Activated T-cell treated with anti-CD3 and anti-CD28 coated beads, Interleukin-2, amount 50 U/mL, for 72 hours (primary cell): ENCODE data around the gene ADGRV1. TPM values are rescaled to one million over a fixed set of nuclear protein-coding genes. Genes with fewer than 3 reads are reported as not detected.

Experiments
- ATAC-seq, 2 donors: fragments of 150-1000 bp; cut with Tn5 transposase; replicated peaks in 1 of 2; 2 replicates each; pipeline ENCODE4 v1.10.0; 2021; ENCODE audit warnings: moderate library complexity in 2 of 2, mild to moderate bottlenecking in 1 of 2
- DNase-seq, 2 donors: peaks; one replicate each; pipeline ENCODE4 v3.0.0; 2021 to 2022; ENCODE audit warnings: mixed read lengths in 1 of 2
- H3K27ac Mint-ChIP-seq: one replicate; pipeline ENCODE4 v1.8.0; 2022; ENCODE audit warnings: mild to moderate bottlenecking, moderate library complexity, mixed read lengths
- H3K27me3 Mint-ChIP-seq: one replicate; pipeline ENCODE4 v1.8.0; 2022; ENCODE audit warnings: low read depth, mixed read lengths
- H3K36me3 Mint-ChIP-seq, 2 donors: one replicate each; pipeline ENCODE4 v1.8.0; 2022; ENCODE audit warnings: mixed read lengths in 2 of 2, mild to moderate bottlenecking in 1 of 2; ENCODE audit not compliant: insufficient read depth in 2 of 2
- H3K4me1 Mint-ChIP-seq: one replicate; pipeline ENCODE4 v1.8.0; 2022; ENCODE audit warnings: low read depth, mixed read lengths
- H3K4me3 Mint-ChIP-seq, 2 donors: one replicate each; pipeline ENCODE4 v1.8.0; 2022; ENCODE audit warnings: mild to moderate bottlenecking in 2 of 2, mixed read lengths in 2 of 2, moderate library complexity in 2 of 2
- H3K9me3 Mint-ChIP-seq, 2 donors: one replicate each; pipeline ENCODE4 v1.8.0; 2022; ENCODE audit warnings: mixed read lengths in 2 of 2
- total RNA-seq, 2 donors: library from RNA; stranded (reverse); gene quantifications; one replicate each; pipeline ENCODE4 v1.2.3, GENCODE V29; 2022

Gene ADGRV1
- total RNA-seq, 2 donors from 2014 or later = 0.12 to 0.21 TPM

GRCh38 chr5:91158011-91158410 is 599.4 kb downstream of the ADGRV1 start:
- Mint-ChIP-seq H3K9me3 (no peaks in the 10 kb centered on the region), H3K27me3 (no peaks in the 10 kb centered on the region)

GRCh38 chr5:91159647-91160046 is 601.0 kb downstream of the ADGRV1 start:
- ATAC-seq (no peak), DNase-seq (no peak)
- no peak overlapping the region for H3K4me3 Mint-ChIP-seq
- no peaks in the 10 kb centered on the region for H3K9me3 Mint-ChIP-seq
- peaks cover 31% of the 10 kb centered on the region for H3K4me1 Mint-ChIP-seq
- H3K36me3 Mint-ChIP-seq = no peaks in the 10 kb centered on the region
- H3K27ac Mint-ChIP-seq = no peak overlapping the region
- H3K27me3 Mint-ChIP-seq = no peaks in the 10 kb centered on the region

More at GRCh38 chr5:91158011-91158410, 599.4 kb downstream of the ADGRV1 start:
- no peak for DNase-seq
- no peak overlapping the region for H3K4me3 Mint-ChIP-seq
- no peak overlapping the region for H3K27ac Mint-ChIP-seq
- ATAC-seq = no peak
- H3K4me1 Mint-ChIP-seq = peaks cover 23% of the 10 kb centered on the region
- H3K36me3 Mint-ChIP-seq = no peaks in the 10 kb centered on the region

- H3K4me1 Mint-ChIP-seq = peaks cover 31% of the 10 kb centered on the region
- H3K9me3 Mint-ChIP-seq = no peaks in the 10 kb centered on the region
- DNase-seq = no peak
- H3K4me3 Mint-ChIP-seq = no peak overlapping the region
- H3K27ac Mint-ChIP-seq = no peak overlapping the region
- H3K36me3 Mint-ChIP-seq = no peaks in the 10 kb centered on the region
- ATAC-seq = no peak
- H3K27me3 Mint-ChIP-seq = no peaks in the 10 kb centered on the region
Measured at GRCh38 chr5:91160714-91161285, 602.2 kb downstream of the ADGRV1 start.

DNA sequence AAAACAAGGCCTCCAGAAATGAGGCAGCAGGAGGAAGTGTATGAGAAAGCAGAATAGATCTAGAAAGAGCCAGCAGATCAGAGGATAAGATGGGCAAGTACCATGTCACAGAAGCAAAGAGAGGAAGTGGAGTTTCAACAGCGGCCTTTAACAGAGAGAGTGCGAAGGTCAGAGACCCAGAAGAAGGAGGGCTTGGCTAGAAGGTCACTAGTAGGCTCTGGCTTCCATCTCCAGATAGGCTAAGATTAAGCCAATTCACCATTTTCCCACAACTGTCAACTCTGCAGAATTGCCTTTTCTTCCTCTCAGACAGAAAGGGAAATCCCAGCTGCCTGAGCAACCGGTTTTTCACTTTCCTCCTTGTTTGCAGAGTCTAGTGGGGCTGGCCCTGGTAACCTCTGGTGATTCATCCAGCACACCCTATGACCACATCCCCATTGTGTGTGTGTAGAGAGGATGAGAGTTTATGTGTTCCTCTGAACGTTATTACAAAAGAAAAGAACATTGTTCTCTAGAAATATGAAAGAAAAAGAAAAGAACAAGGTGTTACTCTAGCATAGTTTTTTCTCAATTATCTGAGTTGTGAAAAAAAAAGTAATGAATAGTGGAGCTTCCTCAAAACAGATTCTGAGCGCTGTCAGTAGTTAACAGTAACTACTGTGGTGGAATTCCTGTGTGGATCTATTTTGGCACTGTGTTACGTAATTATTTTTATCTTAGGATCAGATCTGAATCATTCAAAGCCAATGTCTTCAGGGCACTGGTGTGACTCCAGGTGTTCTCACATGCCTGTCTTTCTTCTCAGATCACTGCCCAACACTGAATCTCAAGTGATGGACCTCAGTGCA is 604.2 kb downstream of the ADGRV1 start:
- ATAC-seq (peak; percentile 99), DNase-seq (peak; percentile 74 to 82)
- Mint-ChIP-seq H3K27me3 (no peaks in the 10 kb centered on the region), H3K36me3 (no peaks in the 10 kb centered on the region), H3K4me3 (peak overlapping the region; percentile 38 to 54), H3K4me1 (peaks cover 42% of the 10 kb centered on the region), H3K27ac (peak overlapping the region; percentile 15), H3K9me3 (no peaks in the 10 kb centered on the region)

GRCh38 chr5:91164424-91164823 is 605.8 kb downstream of the ADGRV1 start:
- peaks cover 46% of the 10 kb centered on the region for H3K4me1 Mint-ChIP-seq
- H3K27me3 Mint-ChIP-seq = no peaks in the 10 kb centered on the region
- no peak for DNase-seq
- H3K9me3 Mint-ChIP-seq = no peaks in the 10 kb centered on the region
- H3K27ac Mint-ChIP-seq = no peak overlapping the region
- ATAC-seq = no peak
- H3K36me3 Mint-ChIP-seq = no peaks in the 10 kb centered on the region
- no peak overlapping the region for H3K4me3 Mint-ChIP-seq

DNA sequence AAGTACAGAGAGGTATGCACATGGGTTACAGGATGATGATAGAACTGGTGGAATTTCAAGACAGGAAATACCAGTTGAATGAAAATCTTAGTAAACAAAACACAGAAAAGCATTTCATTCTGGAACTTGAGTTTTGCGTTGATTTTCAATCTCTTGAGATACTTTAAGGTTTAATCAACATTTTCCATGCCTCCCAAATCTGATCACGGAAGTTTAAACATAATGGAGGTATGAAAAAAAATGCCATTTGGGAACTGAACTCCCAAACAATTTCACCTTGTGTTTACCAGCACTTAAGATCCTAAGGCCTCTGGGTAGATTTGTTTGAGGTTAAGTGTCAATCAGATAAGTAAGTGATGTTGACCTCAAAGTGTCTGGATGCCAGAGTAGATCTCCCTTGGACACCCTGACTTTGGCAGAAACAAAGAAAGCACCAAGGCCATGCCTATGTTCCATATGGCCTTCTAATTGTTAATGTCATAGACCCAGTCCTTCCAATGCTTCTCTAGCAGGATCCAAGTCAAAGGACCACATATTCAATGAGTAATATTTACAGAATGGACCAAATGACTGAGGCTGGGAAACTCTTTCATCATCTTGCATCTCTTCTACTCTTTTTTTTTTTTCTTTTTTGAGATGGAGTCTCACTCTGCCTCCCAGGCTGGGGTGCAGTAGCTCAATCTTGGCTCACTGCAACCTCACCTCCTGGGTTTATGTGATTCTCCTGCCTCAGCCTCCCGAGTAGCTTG is 607.6 kb downstream of the ADGRV1 start:
- H3K9me3 Mint-ChIP-seq = no peaks in the 10 kb centered on the region
- ATAC-seq = no peak
- H3K27me3 Mint-ChIP-seq = no peaks in the 10 kb centered on the region
- H3K27ac Mint-ChIP-seq = peak overlapping the region; percentile 13
- DNase-seq = no peak
- peaks cover 63% of the 10 kb centered on the region for H3K4me1 Mint-ChIP-seq
- H3K4me3 Mint-ChIP-seq = no peak overlapping the region
- H3K36me3 Mint-ChIP-seq = no peaks in the 10 kb centered on the region

GRCh38 chr5:91168859-91169258 is 610.3 kb downstream of the ADGRV1 start:
- Mint-ChIP-seq H3K4me3 (no peak overlapping the region), H3K4me1 (peaks cover 37% of the 10 kb centered on the region), H3K27me3 (no peaks in the 10 kb centered on the region), H3K27ac (no peak overlapping the region), H3K9me3 (no peaks in the 10 kb centered on the region), H3K36me3 (no peaks in the 10 kb centered on the region)
- ATAC-seq = no peak
- no peak for DNase-seq

GRCh38 chr5:91170266-91170665 is 611.7 kb downstream of the ADGRV1 start:
- no peaks in the 10 kb centered on the region for H3K9me3 Mint-ChIP-seq
- H3K27me3 Mint-ChIP-seq = no peaks in the 10 kb centered on the region
- no peaks in the 10 kb centered on the region for H3K36me3 Mint-ChIP-seq
- peak overlapping the region; percentile 58 to 61 for H3K4me3 Mint-ChIP-seq
- peak overlapping the region; percentile 51 for H3K27ac Mint-ChIP-seq
- no peak for DNase-seq
- peak; percentile 97 to 98 for ATAC-seq
- peaks cover 36% of the 10 kb centered on the region for H3K4me1 Mint-ChIP-seq

DNA sequence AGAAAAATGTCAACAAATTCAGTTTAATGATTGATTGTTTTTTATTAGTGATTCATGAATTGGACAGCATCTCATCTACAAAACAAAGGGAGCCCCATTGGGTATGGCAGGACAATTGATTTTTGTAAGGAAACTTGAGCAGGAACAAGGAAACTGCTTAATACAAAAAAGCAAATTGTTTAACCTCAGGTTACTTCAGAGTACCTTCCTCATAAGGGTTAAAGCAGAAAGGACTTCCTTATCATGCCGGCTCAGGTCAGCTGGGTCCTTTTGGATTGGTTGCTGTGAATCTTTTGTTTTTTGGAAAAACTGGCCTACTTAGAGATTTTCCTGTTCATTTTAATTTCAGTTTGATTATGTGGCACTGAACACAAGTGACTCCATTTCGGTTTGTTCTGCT is 612.7 kb downstream of the ADGRV1 start:
- Mint-ChIP-seq H3K36me3 (no peaks in the 10 kb centered on the region), H3K27ac (no peak overlapping the region), H3K4me1 (peaks cover 34% of the 10 kb centered on the region), H3K4me3 (no peak overlapping the region), H3K27me3 (no peaks in the 10 kb centered on the region), H3K9me3 (no peaks in the 10 kb centered on the region)
- DNase-seq (no peak), ATAC-seq (no peak)

- no peak overlapping the region for H3K27ac Mint-ChIP-seq
- DNase-seq = no peak
- no peaks in the 10 kb centered on the region for H3K27me3 Mint-ChIP-seq
- H3K4me3 Mint-ChIP-seq = no peak overlapping the region
- no peak for ATAC-seq
- H3K36me3 Mint-ChIP-seq = no peaks in the 10 kb centered on the region
- peaks cover 32% of the 10 kb centered on the region for H3K4me1 Mint-ChIP-seq
- H3K9me3 Mint-ChIP-seq = no peaks in the 10 kb centered on the region
Measured at GRCh38 chr5:91174396-91174795, 615.8 kb downstream of the ADGRV1 start.

DNA sequence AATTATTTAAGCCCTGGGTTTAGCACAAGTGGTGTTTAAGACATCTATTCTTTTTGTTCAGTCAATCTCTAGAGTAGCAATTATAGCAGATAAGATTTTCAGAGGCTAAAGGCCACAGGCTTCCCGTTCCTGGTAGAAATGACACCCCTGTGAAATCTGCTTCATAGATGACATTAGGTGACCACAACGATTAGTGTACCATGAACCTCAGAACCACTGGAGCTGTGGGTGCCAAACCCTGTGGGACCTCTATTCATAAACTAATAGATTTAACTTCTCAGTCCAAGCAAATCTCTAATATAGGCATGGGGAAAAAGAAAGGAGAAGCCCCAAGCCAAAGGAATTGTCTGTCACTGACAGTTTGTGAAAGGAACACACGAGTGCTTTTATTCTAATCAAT is 617.1 kb downstream of the ADGRV1 start:
- no peak for DNase-seq
- Mint-ChIP-seq H3K27ac (no peak overlapping the region), H3K4me1 (peaks cover 19% of the 10 kb centered on the region), H3K27me3 (no peaks in the 10 kb centered on the region), H3K4me3 (no peak overlapping the region), H3K36me3 (no peaks in the 10 kb centered on the region), H3K9me3 (no peaks in the 10 kb centered on the region)
- ATAC-seq = no peak

- no peak for ATAC-seq
- peaks cover 4% of the 10 kb centered on the region for H3K27me3 Mint-ChIP-seq
- H3K27ac Mint-ChIP-seq = peak overlapping the region; percentile 19
- no peak overlapping the region for H3K4me3 Mint-ChIP-seq
- no peaks in the 10 kb centered on the region for H3K36me3 Mint-ChIP-seq
- H3K4me1 Mint-ChIP-seq = peaks cover 17% of the 10 kb centered on the region
- no peak for DNase-seq
- no peaks in the 10 kb centered on the region for H3K9me3 Mint-ChIP-seq
Measured at GRCh38 chr5:91176288-91177016, 617.9 kb downstream of the ADGRV1 start.

GRCh38 chr5:91177085-91177484 is 618.5 kb downstream of the ADGRV1 start:
- peaks cover 17% of the 10 kb centered on the region for H3K4me1 Mint-ChIP-seq
- ATAC-seq (no peak), DNase-seq (no peak)
- peaks cover 7% of the 10 kb centered on the region for H3K27me3 Mint-ChIP-seq
- H3K4me3 Mint-ChIP-seq = no peak overlapping the region
- no peaks in the 10 kb centered on the region for H3K36me3 Mint-ChIP-seq
- H3K27ac Mint-ChIP-seq = peak overlapping the region; percentile 19
- no peaks in the 10 kb centered on the region for H3K9me3 Mint-ChIP-seq
